Measurements from ENCODE around the gene COL3A1.

The COL3A1 gene

GRCh38 chr2:188974164-188974563, at the start of gene COL3A1:
Gene COL3A1 (plus strand): TSS chr2:188974373. CDS start chr2:188974490, 117 bp downstream.
- no peak for DNase-seq (ENCODE audit: low spot score)

GRCh38 chr2:188928643-188929042, 45.5 kb upstream of the COL3A1 start:
- no peak for DNase-seq (ENCODE audit: low spot score)

GRCh38 chr2:188931361-188931760, 42.8 kb upstream of the COL3A1 start:
- DNase-seq (ENCODE audit: low spot score) = no peak

DNA sequence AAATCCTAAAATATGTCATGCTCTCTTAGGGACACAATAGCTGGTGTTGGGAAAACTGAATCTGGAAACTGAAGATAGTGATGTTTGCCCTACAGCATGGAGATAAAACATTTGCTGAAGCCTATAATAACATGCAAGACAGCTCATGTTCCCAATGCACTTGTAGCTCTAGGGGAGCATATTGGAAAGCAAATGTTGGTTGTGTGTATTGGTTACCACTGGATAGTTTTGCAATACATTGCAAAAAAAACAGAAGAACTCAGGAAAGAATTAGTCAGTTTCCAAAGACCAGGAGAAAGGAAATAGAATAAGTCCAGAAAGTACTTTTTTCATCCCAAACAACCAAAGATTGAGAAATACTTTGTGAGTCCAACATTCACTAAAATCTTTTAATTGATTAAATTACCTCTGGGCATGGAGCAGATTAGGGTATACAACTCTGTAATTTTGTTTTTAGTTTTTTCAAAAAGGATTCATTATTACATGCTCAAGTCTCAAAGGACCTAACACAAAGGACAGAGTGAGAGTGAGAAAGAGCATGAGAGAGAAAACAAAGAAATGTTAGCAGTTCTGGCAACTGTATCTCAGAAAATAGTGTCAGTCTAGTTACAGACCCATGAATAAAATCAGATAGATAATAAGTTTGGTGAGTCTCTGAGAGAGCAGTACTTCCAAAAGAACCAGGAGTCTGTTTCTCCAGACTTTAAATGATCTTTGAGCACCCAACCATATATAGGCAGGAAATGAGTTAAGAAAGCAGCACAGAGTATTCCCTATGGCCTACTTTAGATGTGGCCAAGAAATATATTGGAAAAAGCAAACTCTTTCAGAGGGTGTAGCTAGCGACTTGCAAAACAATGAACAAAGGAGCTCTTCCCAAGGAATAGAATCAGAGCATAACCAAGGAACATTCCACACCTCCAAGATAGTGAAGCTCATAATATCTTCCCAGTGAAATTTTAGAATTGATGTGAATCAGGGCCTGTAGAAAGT, 36.6 kb upstream of the COL3A1 start:
- no peak for DNase-seq (ENCODE audit: low spot score)

DNA sequence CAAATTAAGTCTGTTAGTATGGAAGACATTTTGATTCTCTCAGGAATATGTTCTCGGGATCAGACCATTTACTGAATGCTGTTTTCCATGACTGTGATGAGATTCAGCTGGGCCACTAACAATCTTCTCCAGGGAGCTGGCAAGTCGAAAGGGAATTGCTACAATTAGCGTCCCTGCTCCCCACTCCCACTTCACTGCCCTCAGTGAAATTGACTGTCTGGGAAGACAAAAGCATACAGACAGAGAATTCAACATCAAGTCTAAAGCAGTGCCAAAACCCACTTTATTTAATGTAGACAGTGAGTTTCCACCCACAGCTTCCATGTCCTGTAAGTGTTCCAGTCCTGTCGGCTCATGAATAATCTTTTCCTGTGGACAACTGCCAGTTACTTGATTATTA, 34.0 kb upstream of the COL3A1 start:
- DNase-seq (ENCODE audit: low spot score) = no peak

- DNase-seq (ENCODE audit: low spot score) = no peak
These were observed 29.7 kb upstream of the COL3A1 start for GRCh38 chr2:188944442-188944841.

GRCh38 chr2:188949046-188949818, 24.9 kb upstream of the COL3A1 start:
- no peak for DNase-seq (ENCODE audit: low spot score)

DNA sequence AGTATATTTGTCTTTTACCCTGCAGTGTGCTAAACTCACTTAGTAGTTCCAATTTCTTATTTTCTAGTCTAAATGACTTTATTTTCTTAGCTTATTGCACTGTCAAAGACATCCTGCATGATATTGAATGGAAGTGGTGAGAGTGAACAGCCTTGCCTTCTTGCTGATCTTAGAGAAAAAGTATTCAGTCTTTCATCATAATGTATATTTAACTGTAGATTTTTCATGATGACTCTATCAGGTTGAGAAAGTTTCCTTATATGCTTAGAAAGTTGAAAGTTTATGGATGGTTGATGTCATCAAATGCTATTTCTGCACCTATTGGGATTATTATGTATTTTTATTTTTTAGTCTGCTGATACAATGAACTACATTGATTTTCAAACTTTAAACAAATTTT, 21.3 kb upstream of the COL3A1 start:
- no peak for DNase-seq (ENCODE audit: low spot score)

GRCh38 chr2:188956290-188956689, 17.9 kb upstream of the COL3A1 start:
- DNase-seq (ENCODE audit: low spot score) = no peak

DNA sequence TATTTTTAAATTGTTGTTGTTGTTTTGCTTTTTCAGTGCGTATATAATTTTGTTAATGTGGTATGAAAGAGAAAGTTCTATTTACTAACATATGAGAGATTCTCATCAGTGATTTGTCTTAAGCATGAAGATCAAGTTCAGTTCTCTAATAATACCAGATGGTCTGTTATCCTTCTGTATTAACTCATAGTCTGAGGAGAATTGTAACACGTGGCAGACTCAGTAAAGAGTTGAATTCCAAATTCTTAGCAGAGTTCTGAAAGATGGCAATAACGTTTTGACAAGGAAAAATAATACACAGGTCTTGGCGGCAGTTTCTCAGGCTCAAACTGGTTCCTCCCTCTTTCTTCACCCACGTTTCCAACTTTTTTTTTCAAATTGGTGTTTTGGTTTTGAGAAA, 17.2 kb upstream of the COL3A1 start:
- no peak for DNase-seq (ENCODE audit: low spot score)

DNA sequence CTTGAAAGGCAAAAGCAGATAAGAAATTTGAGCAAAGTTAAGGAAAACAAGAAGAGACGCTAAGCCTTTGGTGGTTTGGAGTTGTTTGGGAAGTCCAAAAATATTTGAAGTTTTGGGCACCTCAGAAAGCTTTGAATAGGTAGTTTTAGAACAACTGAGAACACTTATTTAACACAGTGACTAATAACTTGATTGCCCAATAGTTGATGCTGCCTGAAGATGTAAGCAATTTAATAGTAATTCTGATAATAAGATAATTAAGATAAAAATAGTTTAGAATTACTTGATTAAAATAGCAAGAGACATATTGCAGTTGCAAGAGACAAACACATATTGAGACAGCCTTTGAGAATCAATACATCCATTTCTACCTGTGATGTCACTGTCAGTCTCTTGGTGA, 16.5 kb upstream of the COL3A1 start:
- DNase-seq (ENCODE audit: low spot score) = no peak

DNA sequence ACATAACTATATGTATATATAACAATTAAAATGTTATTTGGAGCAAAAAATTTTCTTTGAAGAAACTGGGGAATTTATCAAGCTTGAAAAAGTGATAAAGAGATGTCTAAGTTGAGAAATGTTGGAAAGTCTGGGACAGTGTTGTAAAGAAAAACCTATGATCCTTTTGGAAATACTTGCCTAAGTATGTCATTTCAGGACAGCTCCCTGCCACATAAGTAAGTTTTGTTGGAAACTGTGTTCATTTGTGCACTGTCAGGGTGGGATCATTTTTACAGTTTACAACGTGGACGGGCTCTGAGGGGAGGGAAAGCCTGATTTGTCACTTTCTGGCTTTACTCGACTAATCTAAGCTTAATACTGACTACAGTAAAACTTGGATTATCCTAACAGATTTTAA, 10.4 kb upstream of the COL3A1 start:
- no peak for DNase-seq (ENCODE audit: low spot score)

- DNase-seq (ENCODE audit: low spot score) = no peak
These were observed 9.1 kb upstream of the COL3A1 start for GRCh38 chr2:188964976-188965546.

DNA sequence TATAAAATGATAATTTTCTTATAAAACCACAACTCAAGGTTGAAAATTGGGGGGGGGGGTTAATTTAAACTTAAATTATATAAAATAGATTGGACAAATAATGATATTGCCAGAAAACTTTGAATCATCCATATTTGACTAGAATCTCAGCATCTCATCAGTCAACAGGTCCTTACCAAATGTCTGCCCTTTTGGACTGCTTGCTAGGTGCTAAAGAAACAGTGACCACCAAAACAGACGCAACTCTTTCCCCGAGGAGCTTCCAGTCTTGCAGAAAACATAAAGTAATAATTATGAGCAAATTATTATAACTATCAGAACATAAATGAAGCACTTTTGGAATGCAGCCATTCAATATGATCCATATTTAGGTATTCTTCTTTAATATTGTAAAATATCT, 8.6 kb upstream of the COL3A1 start:
- no peak for DNase-seq (ENCODE audit: low spot score)

GRCh38 chr2:188966079-188966571, 8.0 kb upstream of the COL3A1 start:
- DNase-seq (ENCODE audit: low spot score) = no peak

DNA sequence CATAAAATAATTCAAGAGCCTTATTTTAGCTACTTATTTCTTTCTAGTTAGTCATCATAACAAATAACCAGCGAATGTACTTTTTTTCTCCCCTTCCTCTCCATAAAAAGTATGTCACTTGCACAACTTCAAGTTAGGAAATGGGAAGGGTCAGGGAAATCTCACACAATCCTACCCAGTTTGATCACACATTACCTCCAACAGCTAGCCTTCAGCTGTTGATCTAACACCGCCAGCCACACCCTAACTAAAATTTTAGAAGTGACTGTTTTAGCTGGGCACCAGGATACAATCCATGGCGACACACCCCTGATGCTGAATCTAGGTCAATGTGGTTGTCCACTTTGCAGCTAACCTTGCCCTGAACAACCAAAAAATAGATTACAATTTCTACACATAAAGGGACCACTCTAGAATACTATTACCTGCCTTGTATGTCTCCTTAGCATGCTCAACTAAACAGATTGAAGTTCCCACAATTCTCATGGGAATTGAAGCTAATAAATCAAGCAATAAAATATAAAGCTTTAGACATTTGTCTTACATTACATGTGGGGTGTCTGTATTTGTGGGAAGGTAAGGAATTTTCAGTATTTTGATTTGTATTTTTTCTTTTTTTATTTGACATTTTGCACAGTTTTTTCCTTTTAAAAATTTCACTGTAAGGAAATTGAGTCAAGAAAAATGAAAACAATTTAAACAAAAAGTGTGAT, 7.3 kb upstream of the COL3A1 start:
- DNase-seq (ENCODE audit: low spot score) = no peak

GRCh38 chr2:188969236-188969635, 4.9 kb upstream of the COL3A1 start:
- DNase-seq (ENCODE audit: low spot score) = no peak

DNA sequence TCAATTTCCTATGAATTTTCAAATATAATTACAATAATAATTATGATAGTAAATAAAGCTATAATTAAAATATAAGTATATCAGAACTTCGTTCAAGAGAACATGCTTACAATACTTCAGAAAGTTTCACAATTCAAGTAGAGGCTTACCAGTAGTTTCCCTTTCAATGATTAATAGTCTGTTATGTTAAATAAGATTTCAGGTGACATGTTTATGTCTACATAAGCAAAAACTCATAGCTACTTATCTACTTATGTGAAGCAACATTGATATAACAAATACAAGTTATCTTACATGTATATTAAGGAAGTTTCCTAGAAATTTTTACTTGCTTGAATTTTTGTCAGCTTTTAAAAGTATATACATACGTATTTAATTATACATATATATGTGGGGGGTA, 4.5 kb upstream of the COL3A1 start:
- no peak for DNase-seq (ENCODE audit: low spot score)

GRCh38 chr2:188970211-188970610, 4.0 kb upstream of the COL3A1 start:
- DNase-seq (ENCODE audit: low spot score) = no peak

GRCh38 chr2:188971432-188971861, 2.7 kb upstream of the COL3A1 start:
- DNase-seq (ENCODE audit: low spot score) = no peak

DNA sequence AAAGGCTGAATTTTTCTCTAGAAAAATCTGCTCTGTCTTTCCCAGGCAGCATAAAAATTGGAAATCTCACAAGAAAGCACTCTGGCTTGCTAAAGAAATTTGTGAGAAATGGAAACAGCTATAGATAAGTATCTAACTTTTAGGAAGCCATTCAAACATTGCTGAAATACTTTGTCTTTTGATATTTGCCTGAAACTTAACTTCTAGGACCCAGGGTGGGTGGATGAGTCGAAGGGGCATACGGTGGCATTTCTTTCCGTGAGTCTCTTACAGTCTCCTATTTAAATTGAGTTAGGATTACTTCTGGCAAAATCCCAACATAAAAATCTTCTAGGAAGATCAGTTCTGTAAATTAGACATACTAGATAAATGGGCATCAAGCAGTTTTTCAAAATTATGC, 532 bp upstream of the COL3A1 start:
- DNase-seq (ENCODE audit: low spot score) = no peak
